GM19351 (cell line): Measurements from ENCODE around the gene HLTF.

ENCODE experiments used
- ATAC-seq: cut with Tn5 transposase; IDR thresholded peaks from one replicate; pipeline ENCODE4 v1.9.1; 2021; ENCODE audit warnings: mild to moderate bottlenecking, moderate library complexity; ENCODE audit not compliant: unreplicated experiment

The HLTF gene

DNA sequence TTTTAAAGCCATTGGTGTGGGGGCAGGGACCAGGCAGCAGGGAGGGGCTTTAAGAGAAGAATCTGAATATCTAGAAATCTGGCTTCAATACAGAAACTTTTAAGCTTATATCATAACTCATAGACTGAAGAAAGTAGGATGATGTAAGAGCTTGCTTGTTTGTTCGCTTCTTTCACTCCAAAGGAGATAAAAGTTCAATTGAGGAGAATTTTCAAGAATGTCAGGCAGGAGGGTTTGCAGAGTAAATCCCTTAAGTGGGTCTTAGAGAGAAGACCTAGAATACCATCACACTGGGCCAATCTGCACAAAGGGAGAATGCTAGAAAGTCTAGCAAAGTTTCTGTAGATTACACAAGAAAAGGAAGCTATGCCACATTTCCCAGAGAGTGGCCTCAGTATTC lies 4.1 kb upstream of the HLTF start:
- no peak for ATAC-seq

DNA sequence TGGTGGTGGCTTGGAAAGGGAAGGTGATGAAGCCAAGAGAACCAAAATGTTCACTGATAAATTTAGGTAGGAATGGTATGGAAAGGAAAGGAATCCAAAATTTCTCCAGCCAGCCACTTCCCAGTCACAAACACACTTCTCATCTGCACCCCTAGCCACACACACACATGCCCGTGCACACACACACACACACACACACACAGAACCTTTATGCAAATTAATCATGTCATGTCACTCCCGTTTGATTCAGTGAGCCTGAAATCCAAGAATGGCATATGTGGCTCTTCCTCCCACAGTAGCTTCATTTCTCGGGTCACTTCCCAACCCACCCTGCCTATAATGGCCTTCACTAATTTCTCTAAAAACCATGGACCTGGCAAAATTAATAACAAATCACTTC lies 3.1 kb upstream of the HLTF start:
- ATAC-seq, result no peak

DNA sequence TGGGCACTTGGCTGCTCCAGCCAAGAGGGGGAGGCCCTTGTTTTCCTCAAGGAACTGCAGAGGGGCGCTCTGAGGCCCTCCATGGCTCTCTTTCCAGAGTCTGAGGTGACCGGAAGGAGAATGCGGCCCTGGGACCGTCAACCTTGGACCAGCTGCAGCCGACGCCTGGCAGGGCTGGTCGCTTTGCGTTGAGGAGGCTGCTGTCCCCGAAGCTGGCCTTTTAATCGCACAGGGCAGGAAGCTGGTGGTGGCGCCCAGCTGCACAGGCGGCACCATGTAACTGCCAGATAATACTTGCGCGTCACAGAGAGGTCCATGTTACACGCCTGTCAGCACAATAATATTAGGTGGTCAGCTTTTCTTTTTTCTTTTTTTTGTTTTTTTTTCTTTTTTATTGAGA lies 875 bp upstream of the HLTF start:
- no peak for ATAC-seq

GRCh38 chr3:149085828-149086231 lies 503 bp downstream of the HLTF start:
- peak; percentile 33 for ATAC-seq

- ATAC-seq, result no peak
Observed at GRCh38 chr3:149081772-149082171, 4.6 kb downstream of the HLTF start.

DNA sequence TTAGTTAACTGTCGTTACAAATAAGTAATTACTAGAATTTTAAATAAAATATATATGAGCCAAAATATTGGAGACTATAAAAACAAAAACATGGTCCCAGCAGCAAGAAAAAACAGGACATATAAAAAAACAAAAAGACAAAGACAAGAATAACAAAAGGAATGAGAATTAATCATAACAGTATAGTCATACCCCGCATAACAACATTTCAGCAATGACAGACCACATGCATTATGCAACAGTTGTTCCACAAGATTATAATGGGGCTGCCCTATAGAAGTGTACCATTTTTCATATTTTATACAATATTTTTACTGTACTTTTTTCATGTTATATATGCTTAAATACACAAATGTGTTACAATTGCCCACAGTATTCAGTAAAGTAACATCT lies 5.6 kb downstream of the HLTF start:
- ATAC-seq, result no peak

GRCh38 chr3:149080011-149080698 lies 6.2 kb downstream of the HLTF start:
- ATAC-seq, result no peak

DNA sequence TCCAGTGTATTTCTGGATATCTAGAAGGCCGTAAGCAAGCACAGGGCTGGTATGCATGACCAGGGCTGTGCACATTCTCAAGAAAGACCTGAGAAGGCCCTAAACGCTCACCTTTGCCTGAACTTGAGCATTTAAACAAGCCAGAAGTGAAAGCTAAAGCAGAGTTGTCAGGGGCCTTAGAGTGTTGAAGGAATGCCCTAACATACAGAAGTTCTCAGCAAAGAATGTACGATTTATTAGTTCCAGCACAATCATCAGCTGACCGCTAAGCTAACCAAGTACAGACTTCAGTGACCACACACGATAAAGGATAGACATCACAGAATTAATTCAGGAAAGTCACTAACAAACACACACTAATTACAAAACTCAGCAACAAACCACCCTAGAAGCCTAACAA lies 8.7 kb downstream of the HLTF start:
- ATAC-seq, result no peak

DNA sequence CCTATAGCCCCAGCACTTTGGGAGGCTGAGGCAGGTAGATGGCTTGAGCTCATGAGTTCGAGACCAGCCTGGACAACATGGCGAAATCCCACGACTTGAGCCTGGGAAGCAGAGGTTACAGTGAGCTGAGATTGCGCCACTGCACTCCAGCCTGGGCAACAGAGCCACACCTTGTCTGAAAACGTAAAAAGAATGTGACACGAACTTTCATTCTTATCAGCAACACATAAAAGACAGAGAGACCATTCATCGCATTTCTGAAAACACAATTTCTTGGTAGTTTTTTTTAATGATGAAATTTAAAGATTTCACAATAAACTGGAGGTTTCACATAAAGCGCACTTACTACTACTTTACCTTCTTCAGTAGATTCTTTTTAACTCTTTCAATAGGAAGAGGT lies 18.4 kb downstream of the HLTF start:
- ATAC-seq, result no peak

DNA sequence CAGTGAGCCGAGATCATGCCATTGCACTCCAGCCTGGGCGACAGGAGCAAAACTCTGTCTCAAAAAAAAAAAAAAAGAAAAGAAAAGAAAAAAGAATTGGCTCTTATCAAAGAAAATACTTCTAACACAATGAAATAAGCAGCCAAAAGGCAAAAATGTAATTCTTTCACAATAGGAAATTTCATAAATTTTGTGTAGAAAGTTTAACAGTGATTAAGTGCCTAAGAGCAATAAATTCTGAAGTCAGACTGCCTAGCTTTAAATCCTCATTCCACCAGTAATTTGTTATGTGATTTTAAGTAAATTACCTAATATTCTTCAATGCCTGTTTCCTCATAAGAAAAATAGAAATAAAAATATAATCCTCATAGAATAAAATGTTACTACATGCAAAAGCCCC lies 24.6 kb downstream of the HLTF start:
- ATAC-seq, result no peak

DNA sequence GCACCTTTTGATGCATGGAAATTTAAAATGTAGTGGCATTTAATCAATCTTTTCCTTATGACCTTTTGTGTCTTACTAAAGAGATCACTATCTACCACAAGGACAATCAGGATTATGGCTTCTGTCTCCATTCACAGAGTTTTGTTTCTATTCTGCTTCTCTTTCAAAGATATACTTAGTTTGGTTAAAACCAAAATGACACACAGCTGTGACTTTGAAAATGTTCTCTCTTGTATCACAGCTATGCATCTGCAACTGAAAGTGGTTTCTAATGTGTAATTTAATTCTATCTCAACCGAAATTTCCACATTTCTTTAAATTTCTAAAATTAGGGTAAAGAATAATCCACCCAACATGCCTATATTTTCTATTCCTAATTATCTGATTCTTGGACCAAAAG lies 27.7 kb downstream of the HLTF start:
- ATAC-seq, result peak; percentile 84

- no peak for ATAC-seq
Observed at GRCh38 chr3:149058198-149058597, 28.1 kb downstream of the HLTF start.

DNA sequence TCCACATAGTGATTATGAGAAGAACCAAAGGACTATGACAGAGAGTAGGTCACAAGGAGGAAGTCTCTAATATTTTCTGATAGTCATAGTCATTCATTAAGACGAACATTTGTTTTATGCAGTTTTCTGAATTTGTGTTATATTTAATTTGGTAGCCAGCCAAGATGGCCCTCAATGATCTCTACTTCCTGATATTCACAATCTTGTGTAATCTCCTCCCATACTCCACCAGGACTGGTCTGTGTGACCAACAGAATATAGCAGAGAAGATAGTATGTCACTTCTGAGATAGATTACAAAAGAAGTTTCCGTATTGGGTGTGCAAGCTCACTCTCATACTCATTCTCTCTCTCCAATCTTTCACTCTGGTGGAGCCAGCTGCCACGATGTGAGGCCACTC lies 30.8 kb downstream of the HLTF start:
- ATAC-seq, result no peak

- no peak for ATAC-seq
Observed at GRCh38 chr3:149044339-149045083, 41.8 kb downstream of the HLTF start.

DNA sequence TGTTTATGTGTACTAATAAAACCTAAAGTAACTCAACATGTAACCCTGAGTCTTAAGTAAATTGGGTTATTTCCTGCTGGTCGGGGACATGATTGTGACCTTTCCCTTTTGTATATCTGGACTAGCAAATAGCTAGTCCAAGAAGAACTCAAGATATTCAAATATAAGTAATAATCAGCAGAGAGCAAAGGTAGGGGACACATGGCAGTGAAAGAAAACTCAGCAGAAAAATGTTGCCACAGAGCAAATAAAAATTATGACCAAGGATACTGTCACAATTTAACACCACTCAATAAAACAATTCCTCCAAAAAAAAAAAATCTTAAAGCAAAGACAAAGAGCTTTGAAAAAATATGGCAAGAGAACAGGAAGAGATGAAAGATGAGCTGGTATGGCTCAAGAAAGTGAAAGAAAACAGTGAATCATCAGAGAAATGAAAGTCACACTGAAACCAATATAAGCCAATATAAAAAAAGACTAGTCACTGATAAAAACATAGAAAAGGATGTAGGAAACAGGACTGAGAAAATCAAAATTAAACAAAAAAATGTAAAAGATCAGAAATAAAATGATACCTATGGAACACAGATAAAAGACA lies 43.4 kb downstream of the HLTF start:
- ATAC-seq, result peak; percentile 93

- ATAC-seq, result no peak
Observed at GRCh38 chr3:149038322-149038721, 48.0 kb downstream of the HLTF start.

DNA sequence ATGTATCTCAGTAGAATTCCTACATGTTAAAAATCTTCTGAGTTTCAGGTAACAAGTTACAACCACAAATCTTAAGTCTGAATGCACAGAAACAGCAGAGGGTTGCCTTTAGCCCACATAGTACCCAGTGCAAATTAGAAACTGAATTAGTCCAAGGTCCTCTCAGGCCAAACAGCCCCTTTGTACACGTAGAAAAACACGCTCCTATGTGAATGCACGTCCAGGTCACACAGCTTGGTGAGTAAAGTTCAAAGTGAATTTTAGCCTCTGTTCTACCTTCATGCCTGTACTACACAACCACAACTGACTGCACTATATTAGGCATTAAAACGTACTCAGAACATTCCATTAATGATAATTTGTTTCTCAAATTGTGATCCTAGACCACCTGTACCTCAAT lies 48.6 kb downstream of the HLTF start:
- ATAC-seq, result no peak

DNA sequence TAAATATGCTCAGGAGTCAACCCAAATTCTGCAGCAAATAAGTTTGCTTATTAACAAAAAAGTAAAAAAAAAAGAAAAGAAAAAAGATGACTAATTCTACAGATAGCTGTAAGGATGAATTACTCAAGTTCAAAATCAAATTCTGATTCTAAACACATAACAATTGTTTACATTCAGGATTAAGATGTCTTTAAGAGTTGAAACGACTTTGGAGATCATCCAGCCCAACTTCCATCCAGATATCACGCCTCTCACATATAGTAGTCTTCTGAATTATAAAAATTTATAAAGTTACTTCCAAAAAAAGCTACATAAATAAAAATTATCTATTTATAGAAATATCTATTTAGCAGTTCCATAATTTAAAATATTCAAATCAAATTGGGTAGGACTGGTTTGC lies 55.2 kb downstream of the HLTF start:
- ATAC-seq, result no peak

- no peak for ATAC-seq
Observed at GRCh38 chr3:149026718-149027117, 59.6 kb downstream of the HLTF start.

- ATAC-seq, result no peak
Observed at GRCh38 chr3:149023951-149024350, 62.4 kb downstream of the HLTF start.

GRCh38 chr3:149021830-149022229 lies 64.5 kb downstream of the HLTF start:
- ATAC-seq, result no peak

GRCh38 chr3:149020839-149021252 lies 65.5 kb downstream of the HLTF start:
- ATAC-seq, result no peak
